Stimulated activated CD4-positive, alpha-beta T cell treated with anti-CD3 and anti-CD28 coated beads, Interleukin-12 subunit alpha, Interleukin-12 subunit beta, amount 100 ng/mL, for 24 hours (primary cell): ENCODE measurements around the gene CRTC3.
A peak's percentile ranks its signal among the peaks of the same experiment; 100 is the strongest.
"Not testable (repeated sequence)": the region's sequence is repeated elsewhere in the genome, so short reads cannot be mapped to it uniquely, and the experiment has no call there.

Experiments used
- DNase-seq, 2 experiments: peaks; one replicate each; pipeline ENCODE4 v3.0.0-alpha.2; 2020; ENCODE audit warnings: low read depth in 2 of 2

CRTC3 gene

DNA sequence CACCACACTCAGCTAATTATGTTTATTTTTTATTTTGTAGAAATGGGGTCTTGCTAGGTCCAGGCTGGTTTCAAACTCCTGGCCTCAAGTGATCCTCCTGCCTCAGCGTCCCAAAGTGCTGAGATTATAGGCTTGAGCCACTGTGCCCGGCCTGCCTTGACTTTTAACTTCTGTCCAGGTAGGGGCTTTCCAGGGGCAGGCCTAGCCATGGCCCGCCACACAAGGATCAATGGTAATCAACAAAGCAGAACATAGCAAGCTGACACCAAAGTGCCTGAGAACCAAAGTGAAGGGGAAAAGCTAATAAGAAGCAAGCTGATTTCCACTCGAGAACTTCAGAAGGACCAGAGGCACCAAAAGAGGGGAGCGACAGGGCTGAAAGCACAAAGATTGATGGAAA is 9.4 kb upstream of the CRTC3 start:
- DNase-seq: no peak

DNA sequence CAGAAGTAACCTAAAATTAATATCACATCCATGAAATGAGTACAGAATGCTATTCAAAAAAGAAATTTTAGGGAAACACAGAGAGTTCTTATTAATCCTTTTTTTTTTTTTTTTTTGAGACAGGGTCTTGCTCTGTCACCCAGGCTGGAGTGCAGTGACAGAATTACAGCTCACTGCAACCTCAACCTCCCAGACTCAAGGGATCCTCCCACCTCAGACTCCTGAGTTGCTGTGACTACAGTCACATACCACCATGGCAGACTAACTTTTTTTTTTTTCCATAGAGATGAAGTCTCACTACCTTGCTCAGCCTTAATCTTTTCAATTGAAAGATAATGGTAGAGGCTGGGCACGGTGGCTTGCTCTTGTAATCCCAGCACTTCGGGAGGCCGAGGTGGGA is 6.3 kb upstream of the CRTC3 start:
- no peak for DNase-seq

DNA sequence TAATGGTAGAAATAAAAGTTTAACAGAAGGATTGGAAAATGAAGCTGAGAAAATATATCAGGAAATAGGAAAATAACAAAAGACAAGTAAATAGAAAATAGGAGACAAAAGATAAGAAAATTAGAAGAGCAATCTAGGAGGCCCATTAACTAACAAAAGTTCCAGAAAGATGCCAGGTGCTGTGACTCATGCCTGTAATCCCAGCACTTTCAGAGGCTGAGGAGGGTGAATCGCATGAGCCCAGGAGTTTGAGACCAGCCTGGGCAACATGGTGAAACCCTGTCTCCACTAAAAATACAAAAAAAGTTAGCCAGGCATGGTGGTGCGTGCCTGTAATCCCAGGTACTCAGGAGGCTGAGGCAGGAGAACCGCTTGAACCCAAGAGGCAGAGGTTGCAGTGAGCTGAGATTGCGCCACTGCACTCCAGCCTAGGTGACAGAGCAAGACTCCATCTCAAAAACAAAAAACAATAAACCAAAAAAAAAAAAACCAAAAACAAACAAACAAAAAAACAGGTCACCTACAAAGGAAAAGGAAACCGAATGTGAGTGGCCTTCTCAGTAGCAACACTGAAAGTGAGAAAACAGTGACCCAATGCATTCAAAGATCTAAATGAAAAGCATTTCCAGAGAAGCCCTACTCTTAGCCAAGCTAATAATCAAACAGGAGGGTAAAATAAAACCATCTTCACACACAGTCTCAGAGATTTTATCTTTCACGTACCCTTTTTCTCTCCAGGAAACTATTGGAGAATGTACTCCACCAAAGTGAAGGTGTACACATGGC is 5.5 kb upstream of the CRTC3 start:
- not testable (repeated sequence) for DNase-seq

DNA sequence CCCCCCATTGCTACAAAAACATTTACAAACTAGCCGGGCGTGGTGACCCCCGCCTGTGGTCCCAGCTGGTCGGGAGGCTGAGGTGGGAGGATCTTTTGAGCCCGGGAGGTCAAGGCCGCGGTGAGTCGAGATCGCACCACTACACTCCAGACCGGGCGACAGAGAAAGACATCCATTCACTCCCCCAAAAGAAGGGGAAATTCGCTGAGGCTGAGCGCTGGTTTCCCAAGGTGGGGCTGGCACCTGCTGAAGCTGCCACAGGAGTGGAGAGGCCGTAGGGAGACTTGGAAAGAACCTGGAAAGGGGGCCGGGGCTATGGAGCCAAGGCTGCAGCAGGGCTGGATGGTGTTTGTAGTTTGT is 732 bp upstream of the CRTC3 start:
- DNase-seq: no peak

DNA sequence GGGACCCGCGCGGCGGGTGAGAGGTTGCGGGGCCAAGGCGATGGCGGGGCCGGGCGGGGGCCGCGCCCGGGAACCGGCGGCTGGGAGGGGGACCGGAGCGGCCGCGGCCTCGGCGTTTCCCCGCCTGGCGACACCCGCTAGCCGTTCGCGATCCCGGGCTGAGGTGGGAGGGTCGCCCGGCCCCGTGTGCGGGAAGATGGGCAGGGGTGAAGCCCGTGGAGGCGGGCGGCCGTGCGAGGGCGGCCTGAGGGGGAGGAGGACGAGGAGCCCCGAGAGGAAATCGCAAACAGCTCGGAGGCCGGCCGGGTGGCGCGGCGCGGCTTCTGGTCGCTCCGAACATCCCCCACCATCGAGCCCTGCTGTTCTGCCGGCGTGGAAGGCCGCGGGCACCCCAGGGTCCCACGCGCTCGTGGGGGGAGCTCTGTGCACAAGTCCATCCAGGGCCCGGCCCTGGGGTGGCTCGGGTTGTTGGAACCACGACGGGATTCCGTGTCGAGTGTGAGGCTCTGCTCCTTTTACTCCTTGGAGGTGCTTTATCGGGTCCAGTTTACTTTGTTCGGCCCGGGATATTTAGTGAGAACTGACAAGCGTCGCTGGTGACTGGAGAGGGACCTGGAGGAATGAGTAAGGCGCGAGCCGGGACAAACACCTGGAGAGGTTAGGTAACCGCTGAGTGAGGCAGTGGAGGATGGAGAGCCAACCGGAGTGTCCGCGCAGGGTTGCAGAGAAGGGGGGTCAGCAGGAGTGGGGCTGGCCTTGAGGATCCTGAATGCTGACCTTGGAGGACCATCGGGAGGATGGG is 728 bp downstream of the CRTC3 start:
- DNase-seq: peak; percentile 5 to 42

DNA sequence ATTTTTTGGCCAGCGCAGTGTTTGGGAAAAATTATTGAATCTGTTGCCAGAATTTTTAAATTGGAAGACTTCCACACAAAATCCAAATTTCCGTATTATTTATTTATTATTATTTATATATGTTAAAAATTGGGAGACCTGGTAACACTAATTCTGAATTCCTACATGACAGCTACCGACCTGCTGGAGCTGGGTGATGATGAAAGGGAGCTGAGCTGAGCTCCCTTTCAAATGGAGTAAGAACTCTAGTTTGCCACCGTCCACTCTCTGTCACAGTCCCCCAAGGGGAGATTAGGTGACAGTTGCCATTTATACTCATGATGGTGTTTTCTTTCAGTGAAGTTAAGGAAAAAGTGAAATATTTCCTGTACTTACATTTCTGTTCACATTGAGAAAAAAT is 1.4 kb downstream of the CRTC3 start:
- no peak for DNase-seq

DNA sequence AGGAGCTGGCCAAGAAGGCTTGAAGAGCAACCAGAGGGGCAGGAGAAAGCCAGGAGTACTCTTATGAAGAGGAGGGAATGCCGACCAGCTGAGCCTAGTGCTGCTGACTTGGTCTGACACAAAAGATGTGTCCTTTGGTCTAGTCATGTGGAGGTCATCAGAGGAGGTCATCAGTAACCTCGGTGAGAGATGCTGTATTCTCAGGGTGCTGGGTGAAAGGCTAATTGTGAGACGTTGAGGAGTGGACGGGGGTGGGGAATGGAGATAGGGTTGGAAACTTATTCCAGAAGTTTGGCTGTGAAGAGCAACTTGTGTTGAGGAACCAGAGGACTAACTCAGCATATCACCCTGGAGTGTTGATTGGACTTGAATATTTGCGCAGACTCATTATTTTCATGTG is 5.5 kb downstream of the CRTC3 start:
- no peak for DNase-seq

DNA sequence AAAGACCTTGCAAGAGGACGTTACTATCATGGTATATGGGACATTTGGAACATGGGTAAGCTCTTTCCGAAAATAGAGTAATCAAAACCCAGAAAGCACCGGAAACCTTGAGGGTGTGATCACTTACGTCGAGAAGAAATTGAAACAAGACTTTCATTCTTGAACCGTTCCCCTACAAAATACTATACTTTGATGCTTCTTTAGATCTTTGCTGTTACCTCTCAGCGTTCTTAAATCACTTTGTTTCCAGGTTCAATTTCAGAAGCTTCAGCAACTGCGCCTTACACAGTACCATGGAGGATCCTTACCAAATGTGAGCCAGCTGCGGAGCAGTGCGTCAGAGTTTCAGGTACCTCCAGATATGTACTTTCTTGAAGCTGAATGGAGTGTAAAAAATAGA is 10.1 kb downstream of the CRTC3 start:
- DNase-seq: peak; percentile 17 to 29

DNA sequence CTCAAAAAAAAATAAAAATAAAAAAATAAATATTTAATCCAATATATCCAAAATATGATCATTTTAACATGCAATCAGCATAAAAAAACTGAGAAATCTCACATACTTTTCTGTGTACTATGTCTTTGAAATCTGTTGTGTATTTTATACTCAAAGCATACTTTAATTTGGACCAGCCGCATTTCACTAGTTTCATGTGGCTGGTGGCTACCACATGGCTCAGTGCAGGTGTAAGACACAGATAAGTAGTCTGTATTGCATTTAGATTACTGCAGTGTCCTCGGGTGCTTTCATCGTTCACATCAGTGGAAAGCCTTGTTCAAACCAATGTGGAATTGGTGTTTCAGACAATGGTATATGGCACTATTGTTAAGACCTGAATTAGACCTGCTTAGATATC is 11.0 kb downstream of the CRTC3 start:
- DNase-seq: no peak

DNA sequence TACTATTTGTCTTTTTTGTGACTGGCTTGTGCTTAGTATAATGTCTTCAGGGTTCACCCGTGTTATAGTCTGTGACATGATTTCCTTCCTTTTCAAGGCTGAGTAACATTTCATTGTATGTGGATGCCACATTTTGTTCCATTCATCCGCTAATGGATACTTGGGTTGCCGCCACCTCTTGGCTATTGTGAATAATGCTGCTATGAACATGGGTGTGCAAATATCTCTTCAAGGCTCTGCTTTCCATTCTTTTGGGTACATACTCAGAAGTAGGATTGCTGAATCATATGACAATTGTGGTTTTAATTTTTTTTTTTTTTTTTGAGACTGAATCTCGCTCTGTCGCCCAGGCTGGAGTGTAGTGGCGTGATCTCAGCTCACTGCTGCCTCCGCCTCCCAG is 15.4 kb downstream of the CRTC3 start:
- no peak for DNase-seq

DNA sequence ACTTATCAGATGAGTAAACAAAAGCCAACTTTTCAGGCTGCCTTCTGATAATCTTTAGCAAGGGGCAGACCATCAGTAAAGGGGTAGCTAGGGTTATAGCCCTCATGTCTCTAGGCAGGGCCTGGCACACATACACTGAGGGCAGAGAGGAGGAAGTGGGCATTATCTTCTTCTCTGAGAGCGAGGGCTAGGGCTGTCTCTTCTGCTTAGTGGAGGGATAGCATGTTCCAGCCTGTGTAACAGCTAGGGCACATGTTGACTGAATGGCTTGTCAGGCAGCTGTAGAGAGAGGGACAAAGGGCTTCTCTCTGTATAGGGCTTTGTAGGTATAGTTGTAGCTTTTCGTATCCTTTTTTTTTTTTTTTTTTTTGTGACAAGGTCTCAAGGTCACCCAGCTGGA is 17.8 kb downstream of the CRTC3 start:
- DNase-seq: no peak

DNA sequence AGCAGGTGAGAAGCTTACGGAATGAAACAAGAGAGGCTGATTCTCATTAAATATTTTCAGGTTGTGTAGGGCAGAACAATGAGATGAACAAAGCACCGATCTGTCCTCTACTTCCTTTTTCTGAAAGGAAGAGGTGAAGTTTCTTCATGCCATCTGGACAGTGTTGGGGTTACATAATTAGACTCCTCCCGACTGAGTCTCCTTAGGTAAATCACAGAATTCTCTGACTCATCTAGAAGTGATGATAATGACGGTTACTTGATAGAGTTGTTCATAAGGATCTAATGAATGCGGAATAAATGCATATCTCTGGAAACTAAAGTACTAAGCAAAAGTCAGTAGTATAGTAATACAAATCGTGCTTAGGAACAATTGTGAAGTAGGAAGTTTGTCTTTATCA is 21.2 kb downstream of the CRTC3 start:
- no peak for DNase-seq

DNA sequence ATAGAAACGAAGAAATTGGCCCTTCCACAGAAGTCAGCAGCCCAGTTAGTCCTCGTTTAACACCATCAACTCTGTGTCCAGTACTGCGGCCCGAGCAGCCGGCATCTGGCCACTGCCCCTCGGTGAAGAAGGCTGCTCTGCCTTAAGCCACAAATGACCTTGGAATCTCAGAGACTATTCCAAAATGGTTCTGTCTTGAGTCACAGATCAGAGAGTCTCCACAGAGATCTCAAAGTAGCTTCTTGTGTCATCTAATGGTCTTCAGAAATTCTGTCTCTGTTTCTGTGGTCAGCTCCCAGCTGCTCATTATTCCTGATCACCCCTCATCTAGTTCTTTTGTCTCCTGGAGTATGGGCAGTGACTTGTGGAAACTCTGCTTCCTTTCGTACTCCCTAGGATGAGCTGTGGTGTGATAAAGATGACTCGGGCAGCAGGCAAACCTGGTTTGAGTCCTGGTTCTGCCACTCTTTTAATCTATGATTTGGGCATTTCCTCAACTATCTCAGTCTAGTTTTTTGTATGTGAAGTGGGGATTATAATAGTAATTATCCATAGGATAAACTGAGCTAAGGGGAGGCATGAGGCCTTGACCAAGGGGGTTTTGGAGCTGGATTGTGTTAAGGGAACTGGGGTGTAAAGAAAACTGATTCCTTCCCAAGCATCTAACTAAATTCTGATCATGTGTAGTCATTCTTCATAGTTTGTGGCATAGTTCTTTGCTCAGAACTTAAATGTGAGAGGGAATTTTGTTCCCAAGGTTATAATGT is 22.6 kb downstream of the CRTC3 start:
- DNase-seq: no peak

DNA sequence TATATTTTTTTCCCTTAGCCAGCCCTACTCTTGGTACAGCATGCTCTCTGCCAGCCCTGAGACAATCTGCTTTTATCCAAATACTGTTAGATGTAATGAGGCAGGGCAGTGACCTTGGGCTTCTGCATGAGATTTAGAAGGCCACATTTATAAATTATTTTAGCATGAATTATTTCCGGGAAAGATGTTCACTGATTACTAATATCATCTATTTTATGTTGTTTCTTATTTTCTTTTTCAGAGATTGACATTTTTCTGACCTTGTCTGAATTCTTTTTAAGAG is 23.1 kb downstream of the CRTC3 start:
- no peak for DNase-seq

DNA sequence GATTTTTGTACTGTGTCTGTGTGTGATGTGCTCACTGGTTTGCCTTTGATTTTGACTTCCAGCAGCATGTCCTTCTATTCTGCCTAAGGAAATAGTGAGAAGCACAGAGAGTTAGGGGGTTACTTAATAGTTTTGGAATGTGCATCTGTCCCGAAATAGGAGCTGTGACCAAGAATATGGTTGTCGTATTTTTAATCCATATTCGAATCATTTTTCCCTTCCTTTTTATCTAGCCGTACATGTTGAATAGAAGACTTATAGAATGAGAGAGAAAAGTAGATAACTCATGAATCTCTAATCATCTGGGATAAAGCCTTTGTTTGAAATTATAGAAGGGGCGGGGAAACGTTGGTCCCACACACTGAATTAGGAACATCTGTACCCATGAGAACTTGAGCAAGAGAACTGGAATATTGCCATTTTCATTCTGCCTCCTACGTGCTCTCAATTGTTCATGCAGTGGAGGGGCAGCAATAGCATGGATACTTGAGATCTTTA is 23.6 kb downstream of the CRTC3 start:
- no peak for DNase-seq

DNA sequence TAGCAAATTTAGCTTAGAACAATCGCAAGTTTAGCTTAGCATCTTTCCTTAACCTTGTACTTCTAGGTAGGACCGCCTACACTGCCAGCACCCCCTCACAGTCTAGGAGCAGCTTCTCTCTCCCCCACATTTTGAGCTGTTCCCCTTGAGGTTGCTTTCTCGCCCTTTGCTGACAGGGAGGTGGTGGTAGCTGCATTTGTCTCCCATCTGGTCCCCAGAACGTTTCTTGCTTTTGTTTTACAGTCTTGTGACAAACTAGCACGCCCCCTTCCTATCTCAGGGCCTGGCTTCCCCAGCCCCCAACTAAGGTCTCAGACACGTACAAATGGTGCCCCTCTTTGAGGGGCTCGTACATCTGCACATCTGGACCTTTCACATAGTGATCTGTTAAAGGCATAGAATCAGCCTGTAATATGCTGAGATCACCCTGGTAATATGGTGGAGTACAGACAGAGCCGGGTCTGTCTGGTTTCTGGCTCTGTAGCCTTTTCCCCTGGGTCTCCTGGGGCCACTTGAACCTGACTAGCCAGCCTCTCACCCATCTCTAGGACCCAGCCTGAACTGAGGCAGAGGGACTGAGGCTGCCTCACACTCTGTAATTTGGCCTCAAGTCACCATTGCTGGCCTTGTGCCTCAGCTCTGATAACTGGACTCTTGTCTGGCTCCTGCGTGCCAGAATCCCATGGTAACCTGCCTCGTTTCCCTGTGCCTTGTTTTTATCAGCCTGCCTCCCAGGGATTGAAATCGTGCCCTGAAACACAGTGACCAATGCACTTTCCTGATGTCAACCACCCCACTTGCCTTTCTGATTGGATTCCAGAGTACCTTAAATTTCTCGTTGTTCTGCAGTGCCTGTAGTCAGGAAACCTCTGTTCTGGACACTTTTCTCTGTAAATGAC is 27.7 kb downstream of the CRTC3 start:
- no peak for DNase-seq

DNA sequence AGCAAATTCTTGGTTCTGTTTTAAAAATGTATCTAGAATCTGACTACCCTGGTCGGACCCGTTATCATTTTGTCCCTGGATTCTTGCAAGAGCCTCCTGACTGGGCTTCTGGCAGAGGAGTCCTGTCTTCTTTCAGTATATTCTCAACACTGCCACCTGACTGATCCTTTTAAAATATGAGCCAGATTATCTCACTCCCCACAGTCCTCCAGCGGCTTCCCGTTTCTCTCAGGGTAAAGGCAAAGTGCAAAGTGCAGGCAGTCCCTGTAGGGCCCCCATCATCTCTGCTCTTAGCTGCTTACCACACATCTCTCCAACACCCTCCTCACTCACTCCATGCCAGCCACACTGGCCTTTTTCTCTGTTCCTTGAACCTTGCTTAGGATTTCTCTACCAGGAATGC is 28.4 kb downstream of the CRTC3 start:
- DNase-seq: no peak

DNA sequence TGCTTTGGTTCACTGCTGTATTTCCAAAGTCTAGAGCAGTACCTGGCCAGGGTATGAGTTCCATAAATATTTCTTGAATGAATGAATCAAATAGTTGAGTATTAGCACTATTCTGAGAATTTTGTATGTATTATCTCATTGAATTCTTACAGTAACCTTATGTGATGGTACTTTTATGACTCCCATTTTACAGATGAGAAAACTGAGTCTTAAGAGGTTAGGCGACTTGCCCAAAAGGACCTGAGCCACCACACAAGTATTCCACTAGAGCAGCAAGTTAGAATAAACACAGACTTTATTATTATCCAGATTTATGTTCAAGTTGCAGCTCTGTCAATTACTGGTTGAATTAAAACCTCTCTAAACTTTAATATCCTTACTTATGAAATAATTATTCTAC is 29.4 kb downstream of the CRTC3 start:
- no peak for DNase-seq

DNA sequence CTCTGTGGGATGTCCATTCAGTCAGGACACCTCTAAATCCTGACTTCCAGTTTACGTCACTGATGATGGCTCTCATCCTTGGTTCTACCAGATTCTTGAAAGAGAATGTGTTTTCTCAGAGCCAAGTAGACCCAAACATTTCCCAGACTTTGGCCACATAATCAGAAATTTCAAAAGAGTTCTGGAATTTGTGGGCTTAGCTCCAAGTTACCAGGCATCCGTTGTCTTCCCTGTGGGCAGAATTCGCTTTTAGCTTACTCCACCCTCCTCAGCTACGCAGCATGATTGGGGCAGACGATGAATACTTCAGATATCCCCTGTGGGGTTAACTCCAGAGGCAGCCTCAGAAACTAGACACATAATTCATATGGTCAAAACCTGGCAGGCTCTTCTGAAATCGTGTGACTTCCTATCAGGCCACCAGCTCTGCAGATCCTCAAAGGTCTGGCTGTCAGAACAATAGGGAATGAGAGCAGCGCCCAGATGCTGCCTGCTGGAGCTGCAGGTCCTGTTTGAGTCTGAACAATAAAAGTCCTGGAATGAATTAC is 30.6 kb downstream of the CRTC3 start:
- no peak for DNase-seq

DNA sequence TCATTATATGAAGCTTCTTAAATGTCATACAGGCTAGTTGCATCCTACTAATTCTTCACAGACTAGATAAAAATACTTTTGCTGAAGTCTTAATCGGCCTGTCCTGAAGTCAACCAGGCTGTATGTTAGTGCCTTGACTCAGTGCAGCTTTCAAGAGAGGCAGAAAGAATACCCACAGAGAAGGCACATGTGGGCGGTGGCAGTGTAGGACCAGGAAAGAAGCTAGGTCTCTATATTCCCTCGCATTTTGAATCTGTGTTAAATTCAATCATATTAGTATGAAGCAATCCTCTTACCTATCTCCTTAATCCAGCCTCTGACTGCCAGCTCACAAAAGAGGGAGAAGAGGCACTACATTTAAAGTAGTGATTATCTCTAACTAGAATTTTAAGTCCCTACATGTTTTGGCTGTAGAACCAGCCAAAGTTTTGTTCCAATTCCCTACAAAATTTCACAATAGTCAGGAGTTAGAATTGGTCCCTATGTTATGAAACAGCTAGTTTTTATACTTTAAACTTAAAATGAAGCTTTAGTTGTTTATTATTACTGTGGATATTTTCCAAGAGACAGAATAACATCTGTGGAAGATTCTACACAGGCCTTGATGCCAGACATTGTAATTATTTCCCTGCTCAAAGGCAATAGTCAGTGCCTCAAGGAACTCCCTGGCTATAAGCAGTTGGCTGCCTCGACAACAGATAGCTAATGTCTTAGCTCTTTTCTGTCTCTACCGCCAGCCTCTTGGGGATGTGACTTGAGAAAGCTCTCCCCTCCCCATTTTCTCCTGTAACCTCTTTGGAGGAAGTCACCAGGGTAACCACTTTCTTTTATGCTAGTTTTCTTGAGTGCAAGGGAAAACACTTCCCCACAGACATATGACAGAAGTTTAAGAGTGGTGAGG is 31.9 kb downstream of the CRTC3 start:
- DNase-seq: no peak
